Gastrocnemius medialis (tissue), 4 donors: ENCODE measurements around the gene FLT3LG.

ENCODE experiments used
- CTCF ChIP-seq, 5 experiments: fragments of 450-650 bp in 3 of 5; fragments of 200-600 bp in 2 of 5; sonication (generic) in 2 of 5; IDR thresholded peaks in 4 of 5; conservative IDR thresholded peaks in 1 of 5; 1 replicate in 4 of 5; 2 replicates in 1 of 5; pipeline ENCODE4 v1.5.1; 2016 to 2019; ENCODE audit warnings: antibody characterized with exemption in 5 of 5, mild to moderate bottlenecking in 3 of 5, moderate library complexity in 3 of 5
- POLR2A ChIP-seq, 2 donors: fragments of 450-650 bp; IDR thresholded peaks; one replicate each; pipeline ENCODE4 v1.6.1; 2017; ENCODE audit warnings: antibody characterized with exemption in 2 of 2, mild to moderate bottlenecking in 2 of 2, moderate library complexity in 2 of 2

GRCh38 chr19:49461656-49462055, 12.4 kb upstream of the FLT3LG start:
- TF ChIP-seq CTCF (IDR thresholded peaks at IDR 0.05 in 4 of 5, conservative IDR thresholded peaks at IDR 0.05 in 1 of 5) (no peak), POLR2A (IDR thresholded peaks at IDR 0.05) (no peak)
